Lung (tissue), 12 donors: Measurements from ENCODE around the gene IPO11. TPM values are rescaled to one million over a fixed set of nuclear protein-coding genes. Genes with fewer than 3 reads are reported as not detected.
A peak's percentile ranks its signal among the peaks of the same experiment; 100 is the strongest.

ENCODE experiments used
- ATAC-seq: fragments of 200-7000 bp; cut with Tn5 transposase; one replicate; pipeline ENCODE4 v1.9.1; 2020; ENCODE audit warnings: moderate number of reproducible peaks; ENCODE audit not compliant: insufficient read depth, low FRiP score
- DNase-seq, 3 donors: peaks; one replicate each; pipeline ENCODE4 v3.0.0-alpha.2; 2013 to 2017
- H3K27ac ChIP-seq, 2 donors: one replicate each; pipeline ENCODE4 v1.5.1; 2013; ENCODE audit warnings: mild to moderate bottlenecking in 2 of 2, moderate library complexity in 2 of 2, control low read depth in 1 of 2, inconsistent platforms in 1 of 2, low read depth in 1 of 2, low read length in 1 of 2
- H3K27me3 ChIP-seq, 3 donors: one replicate each; pipeline ENCODE4 v1.5.1; 2013; ENCODE audit warnings: low read length in 2 of 3; ENCODE audit not compliant: control insufficient read depth in 3 of 3, insufficient read depth in 3 of 3
- H3K36me3 ChIP-seq, 4 donors: one replicate each; pipeline ENCODE4 v1.5.1; 2013; ENCODE audit warnings: low read length in 4 of 4, mild to moderate bottlenecking in 1 of 4, moderate library complexity in 1 of 4; ENCODE audit not compliant: control insufficient read depth in 4 of 4, insufficient read depth in 4 of 4
- H3K4me1 ChIP-seq, 5 donors: one replicate each; pipeline ENCODE4 v1.5.1; 2013; ENCODE audit warnings: low read length in 5 of 5, mild to moderate bottlenecking in 2 of 5, moderate library complexity in 1 of 5; ENCODE audit not compliant: control insufficient read depth in 5 of 5, insufficient read depth in 5 of 5
- H3K4me3 ChIP-seq: one replicate; pipeline ENCODE4 v1.5.1; 2013; ENCODE audit warnings: mild to moderate bottlenecking, control low read depth, moderate library complexity
- H3K9ac ChIP-seq, 2 donors: one replicate each; pipeline ENCODE4 v1.5.1; 2013; ENCODE audit warnings: low read length in 2 of 2, control low read depth in 1 of 2; ENCODE audit not compliant: insufficient read depth in 1 of 2
- H3K9me3 ChIP-seq, 4 donors: one replicate each; pipeline ENCODE4 v1.5.1; 2013; ENCODE audit warnings: low read length in 3 of 4, mild to moderate bottlenecking in 1 of 4, moderate library complexity in 1 of 4; ENCODE audit not compliant: control insufficient read depth in 4 of 4, insufficient read depth in 3 of 4
- CTCF ChIP-seq: IDR thresholded peaks from 2 replicates; pipeline ENCODE4 v1.5.1; 2012; ENCODE audit warnings: mild to moderate bottlenecking; ENCODE audit errors: control extremely low read depth, extremely low read depth
- WGBS, 2 donors: extraction: QIAGEN DNeasy Blood & Tissue Kit; methylation state at CpG; one replicate each; pipeline ENCODE4 v1.1.7; 2013; 5-methylcytosine and 5-hydroxymethylcytosine counted together
- polyA plus RNA-seq, 2 donors: library from polyadenylated mRNA; stranded (reverse); fragments of 200-250 nt; gene quantifications; one replicate each; pipeline ENCODE4 v1.2.1, GENCODE V29; 2013
- total RNA-seq, 2 donors: library from RNA; depleted of rRNA in 1 of 2; stranded (reverse); fragments of >200 nt in 1 of 2; gene quantifications; one replicate each; pipeline ENCODE4 v1.2.1, GENCODE V29; 2014 to 2021
- donor health status: control.
- donor health status: control.
- donor health status: Bipolar disorder and iron deficiency.
- donor health status: healthy.
- donor health status: DM: yes; HTN: yes; CAD: no.

Gene IPO11
- total and polyA plus RNA-seq, 4 donors: 7.2 to 46.6 (median 25.5) TPM

- ATAC-seq: no peak
- H3K27me3 ChIP-seq: no peaks in the 10 kb centered on the region
These were observed 36.9 kb upstream of the IPO11 start for GRCh38 chr5:62375627-62376026.

GRCh38 chr5:62376064-62376463 is 36.5 kb upstream of the IPO11 start:
- Histone ChIP-seq H3K9ac (no peak overlapping the region), H3K4me3 (no peak overlapping the region), H3K9me3 (no peaks in the 10 kb centered on the region), H3K36me3 (peaks cover 5 to 43% (median 20%) of the 10 kb centered on the region in 4 donors), H3K27ac (no peak overlapping the region), H3K27me3 (no peaks in the 10 kb centered on the region), H3K4me1 (no peaks in the 10 kb centered on the region)
- TF ChIP-seq CTCF: no peak
- DNase-seq (no peak), ATAC-seq (no peak)
- 96 to 99% methylated on average over 3 of the region's 3 CpGs for WGBS, 2 donors

More at GRCh38 chr5:62375627-62376026, 36.9 kb upstream of the IPO11 start:
- Histone ChIP-seq H3K36me3 (peaks cover 5 to 41% (median 19%) of the 10 kb centered on the region in 4 donors), H3K4me3 (no peak overlapping the region), H3K27ac (no peak overlapping the region), H3K4me1 (no peaks in the 10 kb centered on the region), H3K9me3 (no peaks in the 10 kb centered on the region), H3K9ac (no peak overlapping the region)
- no peak for TF ChIP-seq CTCF
- DNase-seq: no peak

GRCh38 chr5:62385131-62385530 is 27.4 kb upstream of the IPO11 start:
- H3K4me1 ChIP-seq: peaks cover 0 to 8% (median 0%) of the 10 kb centered on the region in 5 donors
- H3K4me3 ChIP-seq: no peak overlapping the region
- no peak overlapping the region for H3K9ac ChIP-seq
- no peaks in the 10 kb centered on the region for H3K27me3 ChIP-seq
- H3K9me3 ChIP-seq: no peaks in the 10 kb centered on the region
- ATAC-seq (no peak), DNase-seq (peak in 2 of 3 donors; percentile 27 to 47)
- TF ChIP-seq CTCF: no peak
- WGBS, 2 donors: 82 to 83% methylated on average over 4 of the region's 4 CpGs
- H3K27ac ChIP-seq: no peak overlapping the region
- H3K36me3 ChIP-seq: peaks cover 12 to 36% (median 28%) of the 10 kb centered on the region in 4 donors

- ATAC-seq (no peak), DNase-seq (no peak)
- H3K36me3 ChIP-seq: peaks cover 14 to 31% (median 28%) of the 10 kb centered on the region in 4 donors
- H3K9ac ChIP-seq: peak overlapping the region in 1 of 2 donors; percentile 2
- 96% methylated on average over 2 of the region's 2 CpGs for WGBS, 2 donors
- no peak for TF ChIP-seq CTCF
- H3K4me1 ChIP-seq: peaks cover 0 to 8% (median 0%) of the 10 kb centered on the region in 5 donors
- no peaks in the 10 kb centered on the region for H3K27me3 ChIP-seq
- no peak overlapping the region for H3K4me3 ChIP-seq
- no peak overlapping the region for H3K27ac ChIP-seq
- H3K9me3 ChIP-seq: no peaks in the 10 kb centered on the region
These were observed 26.7 kb upstream of the IPO11 start for GRCh38 chr5:62385816-62386400.
